ENCODE data around the gene MTCL1.

The MTCL1 gene

DNA sequence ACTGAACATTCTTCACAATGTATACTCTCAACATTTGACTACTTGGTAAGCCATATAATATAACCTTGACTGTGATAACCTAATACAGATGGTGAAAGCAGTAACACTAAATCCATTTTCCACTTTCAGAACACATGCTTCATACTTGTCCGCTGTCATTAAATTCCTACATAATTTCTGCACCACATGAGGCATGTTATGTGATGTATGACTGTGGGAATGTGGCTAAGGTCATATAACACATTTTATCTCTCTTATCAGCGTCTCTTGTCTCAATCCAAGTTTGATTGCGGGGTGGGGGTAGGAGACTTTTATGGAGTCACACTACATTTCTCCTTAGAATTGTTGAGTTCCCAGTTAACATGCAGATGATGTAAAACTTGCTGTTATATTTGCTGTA is 110.9 kb downstream of the MTCL1 start:
- no peak for DNase-seq

DNA sequence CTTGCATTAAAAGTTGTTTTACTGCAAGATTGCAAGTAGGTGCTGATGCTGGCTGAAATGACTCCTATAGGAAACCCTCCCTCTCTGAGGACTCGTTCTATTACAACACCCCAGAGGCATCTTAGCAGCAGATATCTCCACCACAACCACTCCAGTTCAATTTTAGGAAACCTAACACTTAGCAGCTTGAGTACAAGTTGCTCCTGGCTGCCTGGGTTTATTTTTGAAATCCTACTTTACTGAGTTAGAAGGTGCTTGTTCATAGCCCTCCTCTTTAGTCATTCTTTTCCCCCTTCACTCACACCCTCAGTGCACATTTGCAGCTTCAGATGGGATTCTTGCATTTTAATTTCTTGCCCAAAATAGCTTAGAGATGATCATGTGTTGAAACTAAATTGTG is 111.5 kb downstream of the MTCL1 start:
- DNase-seq = no peak

DNA sequence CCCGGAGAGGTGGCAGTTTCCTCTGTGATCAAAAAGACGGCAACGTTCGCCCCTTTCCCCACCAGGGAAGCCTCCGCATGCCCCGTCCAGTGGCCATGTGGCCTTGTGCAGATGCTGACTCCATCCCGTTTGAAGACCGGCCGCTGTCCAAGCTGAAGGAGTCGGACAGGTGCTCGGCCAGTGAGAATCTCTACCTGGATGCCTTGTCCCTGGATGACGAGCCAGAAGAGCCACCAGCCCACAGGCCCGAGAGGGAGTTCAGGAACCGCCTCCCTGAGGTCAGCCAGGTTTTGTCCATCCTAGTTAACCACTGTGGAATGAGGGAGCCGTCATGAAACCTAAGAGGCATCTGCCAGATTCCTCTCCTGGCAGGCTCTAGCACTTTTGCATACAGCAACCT is 113.6 kb downstream of the MTCL1 start:
- no peak for DNase-seq

DNA sequence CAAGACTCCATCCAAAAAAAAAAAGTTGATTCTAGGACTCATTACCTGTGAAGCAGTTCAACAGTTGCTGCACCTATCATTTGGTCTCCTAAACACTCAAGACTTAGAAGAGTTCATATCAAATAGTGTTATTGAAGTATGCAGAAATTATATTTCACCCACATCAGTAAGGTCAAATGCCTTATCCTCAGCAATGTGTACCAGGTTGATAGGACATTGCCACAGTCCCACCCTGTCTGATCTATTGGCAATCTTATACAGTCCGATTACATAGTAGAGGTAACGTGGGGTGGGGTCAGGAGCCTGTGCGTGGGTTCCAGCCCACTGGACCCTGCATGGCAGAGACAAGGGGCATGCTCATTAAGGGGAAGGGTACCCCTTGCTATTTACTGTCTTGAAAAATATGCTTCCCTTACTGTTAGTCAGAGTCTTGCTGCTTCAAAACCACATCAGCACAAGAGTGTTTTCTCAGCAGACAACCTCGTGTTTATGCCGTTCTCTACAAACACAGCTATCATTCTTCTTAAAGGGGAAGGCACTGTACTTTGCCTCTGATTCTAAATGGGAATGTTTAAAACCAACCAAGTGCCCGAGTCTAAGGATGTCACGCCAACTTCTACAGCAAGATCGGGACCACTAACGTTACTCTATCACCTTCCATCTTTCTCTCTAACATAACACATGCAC is 115.2 kb downstream of the MTCL1 start:
- no peak for DNase-seq

DNA sequence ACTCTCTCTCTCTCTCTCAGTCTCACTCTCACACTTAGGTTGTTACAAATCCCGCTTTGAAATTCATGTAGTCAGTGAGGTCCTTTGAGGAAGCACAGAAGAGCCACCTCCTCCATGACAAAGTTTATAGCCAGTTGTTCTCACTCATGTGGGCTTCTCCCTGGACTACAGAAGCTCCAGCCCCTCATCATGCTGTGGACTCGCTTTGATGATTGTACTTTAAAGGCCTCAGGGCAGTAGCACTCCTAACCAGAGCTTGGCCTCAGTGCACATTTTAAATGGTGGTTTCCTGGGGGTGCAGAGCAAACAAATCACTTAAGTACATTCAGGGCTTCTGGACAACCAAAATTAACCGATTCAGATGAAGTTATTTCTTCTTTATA is 115.7 kb downstream of the MTCL1 start:
- DNase-seq = no peak

DNA sequence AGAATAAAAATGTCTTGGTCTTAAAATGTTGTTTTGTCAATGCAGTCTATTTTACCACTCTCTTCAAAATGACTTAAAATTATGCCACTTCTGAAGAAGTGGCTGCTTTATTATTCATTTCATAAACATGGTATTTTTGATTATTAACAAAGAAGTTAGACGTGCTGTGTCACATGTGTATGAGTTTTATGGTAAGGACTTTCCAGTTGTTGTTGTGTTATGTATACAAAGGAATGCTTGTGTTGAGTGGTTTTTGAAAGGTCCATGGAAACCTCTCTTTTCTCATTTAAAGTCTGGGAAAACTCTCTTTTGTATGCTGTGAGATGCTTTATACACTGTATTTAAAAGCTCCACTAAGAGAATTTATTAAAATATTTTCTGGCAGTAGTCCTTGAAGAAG is 116.2 kb downstream of the MTCL1 start:
- no peak for DNase-seq

DNA sequence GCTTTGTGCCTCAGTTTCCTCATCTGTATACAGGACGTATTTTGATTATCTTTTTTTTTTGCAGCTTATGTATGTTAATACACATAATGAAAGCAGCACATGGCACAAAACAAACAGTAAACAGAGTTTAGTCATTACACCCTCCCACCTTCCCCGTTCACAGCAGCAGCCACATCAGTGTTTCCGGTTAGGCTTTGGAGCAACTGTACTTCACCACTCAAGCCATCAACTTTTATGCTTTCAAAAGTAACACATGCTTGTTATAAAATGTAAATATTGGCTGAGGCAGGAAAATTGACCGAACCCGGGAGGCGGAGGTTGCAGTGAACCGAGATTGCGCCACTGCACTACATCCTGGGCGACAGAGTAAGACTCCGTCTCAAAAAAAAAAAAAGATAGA is 117.3 kb downstream of the MTCL1 start:
- no peak for DNase-seq

DNA sequence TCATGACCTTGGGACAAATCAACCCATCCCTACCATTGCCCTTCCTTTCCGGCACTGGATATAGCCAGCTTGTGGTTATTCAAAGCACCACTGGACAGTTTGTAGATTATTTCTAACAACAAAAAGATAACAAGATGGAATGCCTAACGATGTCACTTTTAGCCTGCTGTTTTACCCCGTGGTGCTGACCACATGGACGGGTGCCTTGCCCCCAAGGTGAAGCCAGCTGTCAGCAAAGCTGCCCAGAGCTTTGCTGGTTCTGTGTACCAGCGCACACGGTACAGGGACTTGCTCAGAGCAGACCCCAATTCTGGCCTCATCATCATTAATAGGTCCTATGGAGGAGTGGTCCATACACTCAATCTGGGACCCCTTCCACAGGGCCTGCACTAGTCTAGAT is 118.2 kb downstream of the MTCL1 start:
- no peak for DNase-seq

DNA sequence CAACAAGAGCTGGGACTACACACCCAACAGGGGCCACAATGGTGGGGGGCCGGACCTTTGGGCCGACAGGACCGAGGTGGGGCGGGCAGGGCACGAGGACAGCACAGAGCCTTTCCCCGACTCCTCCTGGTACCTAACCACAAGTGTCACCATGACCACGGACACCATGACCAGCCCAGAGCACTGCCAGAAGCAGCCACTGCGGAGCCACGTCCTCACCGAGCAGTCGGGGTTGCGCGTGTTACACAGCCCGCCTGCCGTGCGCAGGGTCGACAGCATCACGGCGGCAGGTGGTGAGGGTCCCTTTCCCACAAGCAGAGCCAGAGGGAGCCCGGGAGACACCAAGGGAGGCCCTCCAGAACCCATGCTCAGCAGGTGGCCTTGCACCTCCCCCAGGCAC is 119.5 kb downstream of the MTCL1 start:
- no peak for DNase-seq

DNA sequence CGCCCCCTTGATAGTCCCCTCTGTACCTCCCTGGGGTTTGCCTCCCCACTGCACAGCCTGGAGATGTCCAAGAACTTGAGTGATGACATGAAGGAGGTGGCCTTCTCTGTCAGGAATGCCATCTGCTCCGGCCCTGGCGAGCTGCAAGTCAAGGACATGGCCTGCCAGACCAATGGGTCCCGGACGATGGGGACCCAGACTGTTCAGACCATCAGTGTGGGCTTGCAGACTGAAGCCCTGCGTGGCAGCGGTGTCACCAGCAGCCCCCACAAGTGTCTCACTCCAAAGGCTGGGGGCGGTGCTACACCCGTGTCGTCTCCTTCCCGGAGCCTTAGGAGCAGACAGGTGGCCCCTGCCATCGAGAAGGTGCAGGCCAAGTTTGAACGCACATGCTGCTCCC is 119.9 kb downstream of the MTCL1 start:
- no peak for DNase-seq

DNA sequence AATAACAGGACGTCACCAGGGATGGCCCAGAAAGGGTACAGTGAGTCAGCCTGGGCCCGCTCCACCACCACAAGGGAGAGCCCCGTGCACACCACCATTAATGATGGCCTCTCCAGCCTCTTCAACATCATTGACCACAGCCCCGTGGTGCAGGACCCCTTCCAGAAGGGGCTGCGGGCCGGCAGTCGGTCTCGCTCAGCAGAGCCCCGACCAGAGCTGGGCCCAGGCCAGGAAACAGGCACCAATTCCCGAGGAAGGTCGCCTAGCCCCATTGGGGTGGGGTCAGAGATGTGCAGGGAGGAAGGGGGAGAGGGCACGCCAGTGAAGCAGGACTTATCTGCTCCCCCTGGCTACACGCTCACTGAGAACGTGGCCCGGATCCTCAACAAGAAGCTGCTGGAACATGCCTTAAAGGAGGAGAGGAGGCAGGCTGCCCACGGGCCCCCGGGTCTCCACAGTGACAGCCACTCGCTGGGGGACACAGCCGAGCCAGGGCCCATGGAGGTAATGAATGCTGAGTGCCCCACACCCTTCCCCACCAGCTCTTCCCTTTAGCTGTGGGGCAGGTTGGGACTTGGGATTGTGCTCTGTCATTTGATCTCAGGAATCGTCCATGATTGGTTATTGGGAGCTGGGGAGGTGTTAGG is 120.5 kb downstream of the MTCL1 start:
- no peak for DNase-seq

DNA sequence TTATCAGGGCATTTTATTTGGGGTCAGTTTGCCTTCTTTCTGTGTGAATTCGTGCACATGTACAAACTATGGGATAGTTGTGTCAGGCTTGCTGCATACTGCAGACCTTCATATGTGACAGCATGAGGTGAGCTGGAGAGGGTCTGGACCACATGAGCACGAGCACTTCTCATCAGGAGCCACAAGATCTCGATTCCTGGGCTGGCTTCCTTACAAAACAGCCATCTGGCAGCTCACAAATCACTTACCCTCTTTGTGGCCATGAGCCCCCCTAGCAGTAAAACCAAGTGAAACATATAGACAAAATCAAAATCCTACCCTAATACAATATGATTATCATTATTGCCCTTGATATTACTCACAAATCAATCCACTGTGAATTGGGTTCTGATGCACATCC is 121.2 kb downstream of the MTCL1 start:
- no peak for DNase-seq

DNA sequence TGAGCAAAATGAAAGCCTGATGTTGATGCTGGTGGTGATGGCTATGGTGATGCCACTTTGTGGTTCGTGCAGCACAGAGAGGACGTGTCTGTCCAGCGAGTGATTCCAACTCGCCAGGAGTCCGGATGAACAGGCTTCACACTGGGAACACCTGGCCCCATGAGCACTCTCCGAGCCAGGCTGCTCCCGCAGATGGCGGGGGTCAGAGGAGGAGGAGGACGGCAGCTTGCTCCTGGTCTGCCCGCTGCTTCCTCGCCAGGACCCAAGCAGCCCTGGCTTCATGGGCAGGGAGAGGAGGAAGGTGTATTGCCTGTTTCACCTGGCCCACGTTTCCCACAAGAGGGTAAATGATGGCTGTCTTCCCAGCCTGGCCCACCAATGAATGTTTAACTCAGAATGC is 121.6 kb downstream of the MTCL1 start:
- no peak for DNase-seq

DNA sequence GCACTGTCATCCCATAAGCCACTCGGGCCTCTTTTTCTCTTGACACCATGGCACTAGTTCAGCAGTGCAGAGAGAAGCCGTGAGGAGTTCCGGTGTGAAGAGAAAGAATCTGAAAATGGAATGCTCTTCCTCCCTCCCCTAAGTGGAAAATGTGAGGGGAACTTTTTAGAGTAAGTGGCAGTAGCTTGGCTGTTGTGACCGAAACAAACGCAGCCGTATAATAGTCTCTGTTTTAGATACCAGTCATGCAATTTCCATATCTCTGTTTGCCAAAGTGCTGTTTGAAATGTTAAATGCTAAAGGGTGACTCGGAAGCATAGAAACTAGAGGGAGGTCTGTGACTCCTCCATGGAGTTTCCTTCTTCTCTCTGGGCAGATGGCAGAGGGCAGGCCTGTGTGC is 122.9 kb downstream of the MTCL1 start:
- no peak for DNase-seq

DNA sequence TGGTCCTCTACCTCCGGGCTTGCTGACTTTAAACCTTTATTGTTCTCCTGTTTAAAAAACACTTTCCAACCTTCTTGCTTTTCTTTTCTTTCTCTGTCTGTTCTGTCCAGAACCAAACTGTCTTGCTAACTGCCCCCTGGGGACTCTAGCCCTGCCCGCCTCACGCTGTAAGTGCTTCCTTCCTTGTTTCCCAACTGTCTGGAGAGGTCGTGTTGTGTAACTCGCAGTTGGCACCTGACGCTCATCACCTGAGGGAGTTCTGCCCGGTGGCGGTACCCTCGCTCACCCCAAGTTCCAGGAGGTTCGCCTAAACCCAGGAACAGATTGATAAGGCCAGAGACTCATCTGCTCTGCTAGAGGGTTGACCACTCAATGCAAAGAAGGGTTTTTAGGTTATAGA is 123.4 kb downstream of the MTCL1 start:
- no peak for DNase-seq

DNA sequence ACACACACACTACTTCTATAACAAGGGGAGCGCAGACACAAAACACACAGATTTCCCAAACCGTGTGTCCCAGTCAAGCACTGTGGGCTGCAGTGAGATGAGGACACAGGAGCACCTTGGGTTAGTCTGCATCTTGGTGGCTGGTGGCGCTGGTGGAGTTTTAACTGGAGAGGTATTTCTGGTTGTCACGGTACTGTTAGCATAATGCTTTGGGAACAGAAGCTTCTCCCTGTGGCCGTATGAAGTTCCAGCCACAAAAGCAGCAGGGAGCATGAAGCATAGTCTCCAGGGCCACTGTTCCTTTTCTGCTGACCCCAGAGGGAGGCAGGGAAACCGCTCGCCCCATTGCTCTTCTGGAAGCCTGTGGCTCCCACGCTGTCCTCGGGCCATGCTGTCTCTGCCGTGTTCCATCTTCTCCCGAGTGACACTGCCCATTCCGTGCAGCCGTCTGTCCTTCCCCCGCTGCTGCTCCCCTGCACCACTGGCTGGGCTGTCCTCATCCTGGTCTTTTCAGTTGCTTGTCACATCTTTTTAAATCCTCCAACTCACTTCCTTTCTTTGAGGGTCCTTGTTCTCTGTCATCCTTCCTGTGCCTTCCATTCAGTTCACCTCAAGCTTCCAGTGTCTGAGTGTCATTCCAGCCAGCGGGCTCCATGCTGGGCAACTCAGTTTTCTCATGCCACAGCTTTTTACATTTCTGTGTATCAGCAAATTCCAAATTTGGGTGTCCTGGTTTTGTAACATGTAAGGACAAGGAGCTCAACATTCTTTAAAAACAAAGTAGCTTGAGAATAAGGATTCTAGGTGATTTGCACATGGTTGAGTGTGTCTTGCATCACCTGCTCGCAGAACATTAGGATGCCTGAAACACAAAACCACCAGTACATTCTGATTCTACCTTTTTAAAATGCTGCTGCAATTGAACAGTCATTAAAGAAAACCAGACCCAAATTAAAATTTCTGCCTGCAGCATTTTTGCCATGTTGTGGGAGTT is 125.0 kb downstream of the MTCL1 start:
- no peak for DNase-seq

DNA sequence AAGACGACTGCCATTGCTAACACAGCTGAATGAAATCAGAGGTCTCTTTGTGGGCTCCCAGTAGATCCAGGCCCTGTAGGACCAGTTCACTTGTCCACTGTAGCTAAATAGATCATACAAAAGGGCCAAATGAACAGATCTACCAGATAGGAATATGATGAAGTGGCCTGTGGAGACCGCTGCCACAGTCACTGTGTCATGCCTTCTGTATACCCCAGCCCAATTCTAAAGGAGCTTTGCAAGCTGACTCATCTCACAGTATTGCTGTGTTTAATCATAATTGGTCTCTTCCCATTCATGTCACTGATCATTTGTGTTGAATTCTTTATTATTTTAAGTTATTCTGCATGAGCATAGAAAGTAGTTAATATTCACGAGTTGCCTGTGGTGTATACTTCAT is 125.8 kb downstream of the MTCL1 start:
- DNase-seq = no peak

DNA sequence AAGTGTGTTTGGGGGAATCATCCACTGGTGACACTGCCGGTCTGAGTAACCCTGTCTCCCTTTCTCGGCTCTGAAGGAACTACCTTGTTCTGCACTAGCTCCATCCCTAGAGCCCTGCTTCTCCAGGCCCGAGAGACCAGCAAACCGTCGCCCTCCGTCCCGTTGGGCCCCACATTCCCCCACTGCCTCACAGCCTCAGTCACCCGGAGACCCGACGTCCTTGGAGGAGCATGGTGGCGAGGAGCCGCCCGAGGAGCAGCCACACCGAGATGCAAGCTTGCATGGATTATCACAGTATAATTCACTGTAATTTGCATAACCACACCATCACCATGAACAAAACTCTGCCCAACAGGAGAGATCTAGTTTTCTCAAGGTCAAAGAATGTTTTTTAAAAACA is 126.2 kb downstream of the MTCL1 start:
- DNase-seq = no peak

DNA sequence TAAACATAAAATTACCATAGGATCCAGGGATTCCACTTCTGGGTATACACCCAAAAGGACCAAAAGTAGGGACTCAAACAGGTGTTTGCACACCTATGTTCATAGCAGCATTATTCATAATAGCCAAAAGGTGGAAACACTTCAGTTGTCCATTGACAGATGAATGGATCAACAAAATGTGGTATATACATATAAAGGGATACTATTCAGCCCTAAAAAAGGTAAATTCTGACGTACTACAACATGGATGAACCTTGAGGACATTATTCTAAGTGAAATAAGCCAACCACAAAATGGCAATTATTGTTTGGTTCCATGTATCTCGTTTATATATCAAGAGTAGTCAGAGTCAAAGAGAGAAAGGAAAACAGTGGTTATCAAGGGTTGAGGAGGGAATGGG is 128.1 kb downstream of the MTCL1 start:
- DNase-seq = no peak

DNA sequence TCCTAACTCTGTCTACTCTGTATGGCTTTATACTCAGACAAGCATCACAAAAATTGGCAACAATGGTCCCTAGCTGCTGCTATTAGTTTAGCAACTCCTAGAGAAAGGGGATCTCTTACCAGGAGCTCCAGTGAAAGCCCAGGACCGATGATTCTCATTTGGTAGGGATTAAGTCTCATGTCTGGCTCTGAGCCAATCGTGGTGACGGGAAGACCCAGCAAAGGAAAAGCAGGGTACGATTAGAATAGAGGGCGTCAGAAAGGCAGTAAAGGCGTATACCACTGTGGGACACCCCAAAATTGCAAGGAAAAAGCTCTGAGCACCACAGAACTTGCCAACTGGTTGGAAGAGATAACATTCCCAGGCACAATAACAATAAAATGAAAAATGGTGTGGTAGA is 129.5 kb downstream of the MTCL1 start:
- DNase-seq = no peak

DNA sequence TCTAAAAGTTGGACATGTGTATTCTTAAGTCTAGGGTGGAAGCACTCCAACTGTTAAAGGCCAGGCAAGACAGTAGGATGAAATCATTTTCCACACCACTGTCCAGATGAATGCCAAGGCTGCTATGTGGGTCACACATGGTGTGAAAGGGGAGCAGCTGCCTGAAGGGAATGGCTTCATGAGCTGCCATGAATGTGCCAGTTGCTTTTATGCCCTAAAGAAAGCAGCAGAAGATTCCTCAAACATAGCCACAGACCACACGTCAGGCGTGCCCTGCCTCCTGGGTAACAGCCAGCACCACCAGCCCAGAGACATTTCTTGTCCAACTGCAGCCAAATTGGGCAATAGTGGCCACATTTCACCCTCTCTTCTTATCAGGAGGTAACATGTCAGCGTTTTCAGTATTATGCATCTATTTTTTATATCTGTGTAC is 130.2 kb downstream of the MTCL1 start:
- no peak for DNase-seq

DNA sequence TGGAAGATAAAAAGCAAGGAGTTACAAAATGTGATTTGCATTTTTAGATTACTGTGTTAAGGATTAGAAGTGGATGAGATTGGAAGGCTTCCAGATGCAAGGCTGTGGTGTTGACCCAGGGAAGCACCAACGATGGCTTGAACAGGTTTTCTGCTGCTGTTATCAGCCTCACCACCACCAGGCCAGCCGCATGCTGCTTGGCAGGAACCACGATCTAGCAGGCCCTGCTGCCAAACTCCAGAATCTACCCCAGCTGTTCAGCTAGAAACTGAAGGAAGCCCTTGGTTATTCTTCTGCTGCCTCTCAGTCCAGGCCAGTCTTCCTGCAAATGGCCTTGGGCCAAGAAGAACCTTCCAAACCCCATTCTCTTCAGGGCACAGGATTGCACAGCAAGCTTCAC is 133.9 kb downstream of the MTCL1 start:
- DNase-seq = no peak

DNA sequence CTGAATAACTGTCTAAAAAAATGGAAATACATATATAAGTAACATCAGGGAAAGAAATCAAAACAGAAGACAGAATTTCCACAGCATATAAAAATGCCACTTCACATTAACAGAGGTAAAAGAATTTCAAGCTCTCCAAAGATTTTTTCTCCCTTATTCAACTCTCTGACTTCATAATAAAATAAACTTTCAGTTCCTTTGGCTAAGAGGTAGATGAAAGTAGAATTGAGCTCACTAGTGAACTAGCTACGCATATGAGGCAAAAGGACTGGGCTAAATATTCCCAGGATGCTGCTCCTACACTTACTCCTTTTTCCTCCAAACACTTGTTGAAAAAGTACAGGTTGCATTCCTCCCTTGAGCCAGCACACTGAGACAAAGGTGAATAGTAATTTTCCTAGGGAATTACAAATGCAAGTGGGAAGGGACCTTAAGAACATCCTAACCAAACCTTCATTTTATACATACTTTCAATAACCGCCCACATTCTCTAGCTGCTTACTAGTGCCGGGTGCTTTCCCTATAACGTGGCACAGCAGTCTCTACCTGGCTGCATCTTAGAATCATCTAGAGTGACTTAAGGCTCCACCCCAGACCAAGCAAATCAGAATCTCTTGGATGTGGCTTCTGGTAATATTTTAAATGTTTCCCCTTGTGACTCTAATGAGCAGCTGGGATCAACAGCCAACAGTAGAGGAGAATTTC is 136.6 kb downstream of the MTCL1 start:
- DNase-seq = no peak

All from NCI-H1092 (cell line).